ENCODE results near the gene HNRNPF. TPM values are rescaled to one million over a fixed set of nuclear protein-coding genes. Genes with fewer than 3 reads are reported as not detected.
A peak's percentile ranks its signal among the peaks of the same experiment; 100 is the strongest.
"Not testable (repeated sequence)": the region's sequence is repeated elsewhere in the genome, so short reads cannot be mapped to it uniquely, and the experiment has no call there.

Gene HNRNPF
- total RNA-seq, 1 donor from 2014 or later: 101 TPM

DNA sequence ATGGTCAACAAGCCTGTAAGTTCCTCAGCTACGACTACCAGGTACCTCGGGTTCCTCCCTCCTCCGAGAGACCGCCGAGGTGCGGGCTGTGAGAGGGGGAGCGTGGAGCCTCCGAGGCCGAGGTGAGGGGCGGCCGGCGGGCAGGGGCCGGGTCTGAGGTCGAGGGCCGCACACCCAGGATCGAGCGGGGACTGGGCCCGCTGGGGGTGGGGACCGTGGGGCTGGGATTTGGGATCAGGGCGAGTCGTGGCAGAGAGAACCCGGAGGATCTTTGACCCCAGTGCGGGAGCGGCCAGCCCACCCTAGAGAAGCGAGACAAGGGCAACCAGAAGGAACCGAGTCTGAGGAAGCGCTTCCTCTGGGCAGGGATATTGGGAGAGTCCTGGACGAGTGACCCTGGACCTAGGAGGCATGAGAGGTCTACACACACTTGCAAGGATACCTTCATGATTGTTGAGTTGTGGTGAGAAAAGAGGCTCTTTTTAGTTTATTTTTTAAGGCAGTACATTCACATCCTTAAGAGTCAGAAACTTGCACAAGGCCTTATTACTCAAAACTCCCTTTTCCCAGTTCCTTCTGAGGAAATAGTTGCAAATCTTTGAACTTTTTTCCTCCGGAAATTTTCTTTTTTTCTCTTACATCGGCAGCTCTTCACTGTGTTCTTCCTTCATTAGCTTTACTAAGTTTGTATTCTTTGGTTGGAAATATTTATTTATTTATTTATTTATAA is 28.3 kb upstream of the HNRNPF start:
- peak overlapping the region; percentile 92 to 97 for H3K27ac ChIP-seq
- DNase-seq (ENCODE audit: low spot score in 2 of 2): no peak
- H3K4me3 ChIP-seq: peak overlapping the region; percentile 77
- intact Hi-C loops (cut with DNase I): loop anchor here (2.0 kb wide), 1 partner anchor 41 kb away; no protein-coding TSS in a partner anchor
- peaks cover 0 to 12% of the 10 kb centered on the region in 2 donors for H3K4me1 ChIP-seq
- no peaks in the 10 kb centered on the region for H3K36me3 ChIP-seq
- TF ChIP-seq, protein P1, sequence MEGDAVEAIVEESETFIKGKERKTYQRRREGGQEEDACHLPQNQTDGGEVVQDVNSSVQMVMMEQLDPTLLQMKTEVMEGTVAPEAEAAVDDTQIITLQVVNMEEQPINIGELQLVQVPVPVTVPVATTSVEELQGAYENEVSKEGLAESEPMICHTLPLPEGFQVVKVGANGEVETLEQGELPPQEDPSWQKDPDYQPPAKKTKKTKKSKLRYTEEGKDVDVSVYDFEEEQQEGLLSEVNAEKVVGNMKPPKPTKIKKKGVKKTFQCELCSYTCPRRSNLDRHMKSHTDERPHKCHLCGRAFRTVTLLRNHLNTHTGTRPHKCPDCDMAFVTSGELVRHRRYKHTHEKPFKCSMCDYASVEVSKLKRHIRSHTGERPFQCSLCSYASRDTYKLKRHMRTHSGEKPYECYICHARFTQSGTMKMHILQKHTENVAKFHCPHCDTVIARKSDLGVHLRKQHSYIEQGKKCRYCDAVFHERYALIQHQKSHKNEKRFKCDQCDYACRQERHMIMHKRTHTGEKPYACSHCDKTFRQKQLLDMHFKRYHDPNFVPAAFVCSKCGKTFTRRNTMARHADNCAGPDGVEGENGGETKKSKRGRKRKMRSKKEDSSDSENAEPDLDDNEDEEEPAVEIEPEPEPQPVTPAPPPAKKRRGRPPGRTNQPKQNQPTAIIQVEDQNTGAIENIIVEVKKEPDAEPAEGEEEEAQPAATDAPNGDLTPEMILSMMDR (IDR thresholded peaks at IDR 0.05): no peak
- H3K9me3 ChIP-seq: no peaks in the 10 kb centered on the region
- no peaks in the 10 kb centered on the region for H3K27me3 ChIP-seq

GRCh38 chr10:43436291-43437140 is 27.5 kb upstream of the HNRNPF start, which contains the start of gene ZNF487:
Gene ZNF487 (plus strand): TSS chr10:43437111. CDS start chr10:43475814, 38,703 bp downstream.
- H3K4me1 ChIP-seq: peaks cover 0 to 12% of the 10 kb centered on the region in 2 donors
- TF ChIP-seq, protein P1 (IDR thresholded peaks at IDR 0.05): peak in 1 of 3 experiments; percentile 12
- intact Hi-C loops (cut with DNase I): loop anchor here (1.0 to 2.0 kb wide), 3 partner anchors 16 to 40 kb away; no protein-coding TSS in a partner anchor

DNA sequence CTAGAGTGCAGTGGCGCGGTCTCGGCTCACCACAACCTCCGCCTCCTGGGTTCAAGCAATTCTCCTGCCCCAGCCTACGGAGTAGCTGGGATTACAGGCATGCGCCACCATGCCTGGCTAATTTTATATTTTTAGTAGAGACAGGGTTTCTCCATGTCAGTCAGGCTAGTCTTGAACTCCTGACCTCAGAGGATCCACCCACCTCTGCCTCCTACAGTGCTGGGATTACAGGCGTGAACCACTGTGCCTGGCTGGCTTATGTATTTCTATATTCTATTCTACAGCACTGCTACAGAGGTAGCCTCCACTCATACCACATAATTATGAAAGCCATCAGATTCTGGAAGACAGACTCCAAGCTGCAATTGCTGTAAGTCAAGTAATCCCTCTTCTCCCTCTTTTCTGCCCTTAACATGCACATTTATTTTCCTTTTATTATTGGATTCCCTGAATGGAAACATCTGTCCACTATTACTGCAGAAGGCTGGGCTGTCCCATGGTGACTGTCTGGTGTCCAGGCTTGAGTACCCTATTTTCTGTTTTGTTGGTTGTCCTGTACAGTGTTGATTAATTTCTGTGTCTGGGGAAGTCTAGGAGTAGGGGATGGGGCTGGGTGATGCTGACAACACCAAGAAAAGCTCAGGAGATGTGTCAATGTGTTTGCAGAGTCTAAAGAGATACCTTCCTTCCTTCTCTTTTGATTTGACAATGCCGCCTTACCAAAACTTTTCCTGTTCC is 22.1 kb upstream of the HNRNPF start:
- Histone ChIP-seq H3K9me3 (no peaks in the 10 kb centered on the region), H3K4me1 (peaks cover 0 to 3% of the 10 kb centered on the region in 2 donors), H3K27ac (no peak overlapping the region), H3K27me3 (no peaks in the 10 kb centered on the region), H3K36me3 (no peaks in the 10 kb centered on the region), H3K4me3 (no peak overlapping the region)
- TF ChIP-seq, protein P1 (IDR thresholded peaks at IDR 0.05): no peak
- DNase-seq (ENCODE audit: low spot score in 2 of 2): no peak
- intact Hi-C loops (cut with DNase I): no loop called here

More at GRCh38 chr10:43436291-43437140, 27.5 kb upstream of the HNRNPF start, which contains the start of gene ZNF487:
- peak within 1 kb of the TSS; percentile 77 for H3K4me3 ChIP-seq
- no peaks in the 10 kb centered on the region for H3K27me3 ChIP-seq
- H3K9me3 ChIP-seq: no peaks in the 10 kb centered on the region
- peak; percentile 76 to 95 for DNase-seq (ENCODE audit: low spot score in 2 of 2)
- H3K36me3 ChIP-seq: no peaks in the 10 kb centered on the region
- H3K27ac ChIP-seq: peak within 1 kb of the TSS; percentile 92 to 97

GRCh38 chr10:43427166-43427825 is 18.3 kb upstream of the HNRNPF start:
- H3K27me3 ChIP-seq: no peaks in the 10 kb centered on the region
- no peaks in the 10 kb centered on the region for H3K4me1 ChIP-seq
- no peak overlapping the region for H3K27ac ChIP-seq
- intact Hi-C loops (cut with DNase I): no loop called here
- TF ChIP-seq, protein P1 (IDR thresholded peaks at IDR 0.05): no peak
- no peak for DNase-seq (ENCODE audit: low spot score in 2 of 2)
- no peaks in the 10 kb centered on the region for H3K36me3 ChIP-seq
- H3K9me3 ChIP-seq: no peaks in the 10 kb centered on the region
- no peak overlapping the region for H3K4me3 ChIP-seq

DNA sequence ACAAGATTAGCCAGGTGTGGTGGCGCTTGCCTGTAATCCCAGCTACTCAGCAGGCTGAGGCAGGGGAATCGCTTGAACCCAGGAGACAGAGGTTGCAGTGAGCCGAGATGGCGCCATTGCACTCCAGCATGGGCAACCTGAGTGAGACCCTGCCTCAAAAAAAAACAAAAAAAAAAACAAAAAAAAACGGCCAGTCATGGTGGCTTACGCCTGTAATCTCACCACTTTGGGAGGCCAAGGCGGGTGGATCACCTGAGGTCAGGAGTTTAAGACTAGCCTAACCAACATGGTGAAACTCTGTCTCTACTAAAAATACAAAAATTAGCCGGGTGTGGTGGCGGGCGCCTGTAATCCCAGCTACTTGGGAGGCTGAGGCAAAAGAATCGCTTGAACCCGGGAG is 17.5 kb upstream of the HNRNPF start:
- H3K36me3 ChIP-seq; H3K4me3 ChIP-seq; H3K27me3 ChIP-seq; DNase-seq (ENCODE audit: low spot score in 2 of 2); H3K4me1 ChIP-seq; H3K9me3 ChIP-seq; intact Hi-C loops (cut with DNase I); H3K27ac ChIP-seq: not testable (repeated sequence)

All from ascending aorta (tissue), 2 donors.